Sigmoid colon (tissue), 4 donors: ENCODE measurements around the gene COPB2.

ENCODE experiments used
- POLR2A ChIP-seq, 2 donors: fragments of 450-650 bp; IDR thresholded peaks; one replicate each; pipeline ENCODE4 v1.6.1; 2016; ENCODE audit warnings: antibody characterized with exemption in 2 of 2, mild to moderate bottlenecking in 2 of 2, moderate library complexity in 2 of 2
- POLR2AphosphoS5 ChIP-seq, 4 donors: sonication (generic); formaldehyde crosslinking; IDR thresholded peaks; one replicate each; pipeline ENCODE4 v1.6.1; 2017; ENCODE audit warnings: antibody characterized with exemption in 4 of 4
- TF ChIP-seq, protein P1 (sequence below), 4 experiments: fragments of 450-650 bp in 3 of 4; fragments of 200-600 bp in 1 of 4; IDR thresholded peaks; one replicate each; pipeline ENCODE4 v1.5.1; 2016 to 2019; ENCODE audit warnings: antibody characterized with exemption in 4 of 4, mild to moderate bottlenecking in 3 of 4, moderate library complexity in 2 of 4

DNA sequence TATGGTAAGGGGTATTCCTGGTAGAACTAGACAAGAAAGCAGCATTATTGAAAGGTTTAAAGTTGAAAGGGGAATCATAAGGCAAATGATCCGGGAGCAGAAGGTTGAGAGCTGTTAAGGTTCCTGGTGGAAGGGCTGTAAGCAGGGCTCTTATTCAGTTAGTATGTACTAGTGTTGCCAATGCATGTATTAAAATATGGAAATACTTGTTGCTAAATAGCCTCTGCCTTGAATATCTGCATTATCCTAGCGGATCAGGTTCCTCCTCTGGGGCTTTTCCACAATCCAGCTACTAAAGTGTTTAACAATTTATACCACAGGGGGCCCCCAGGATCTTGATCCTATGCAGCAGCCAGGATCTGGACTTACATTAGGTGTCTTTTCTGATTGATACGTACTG is 7.3 kb upstream of the COPB2 start:
- TF ChIP-seq POLR2A (IDR thresholded peaks at IDR 0.05), result no peak
- TF ChIP-seq, protein P1, sequence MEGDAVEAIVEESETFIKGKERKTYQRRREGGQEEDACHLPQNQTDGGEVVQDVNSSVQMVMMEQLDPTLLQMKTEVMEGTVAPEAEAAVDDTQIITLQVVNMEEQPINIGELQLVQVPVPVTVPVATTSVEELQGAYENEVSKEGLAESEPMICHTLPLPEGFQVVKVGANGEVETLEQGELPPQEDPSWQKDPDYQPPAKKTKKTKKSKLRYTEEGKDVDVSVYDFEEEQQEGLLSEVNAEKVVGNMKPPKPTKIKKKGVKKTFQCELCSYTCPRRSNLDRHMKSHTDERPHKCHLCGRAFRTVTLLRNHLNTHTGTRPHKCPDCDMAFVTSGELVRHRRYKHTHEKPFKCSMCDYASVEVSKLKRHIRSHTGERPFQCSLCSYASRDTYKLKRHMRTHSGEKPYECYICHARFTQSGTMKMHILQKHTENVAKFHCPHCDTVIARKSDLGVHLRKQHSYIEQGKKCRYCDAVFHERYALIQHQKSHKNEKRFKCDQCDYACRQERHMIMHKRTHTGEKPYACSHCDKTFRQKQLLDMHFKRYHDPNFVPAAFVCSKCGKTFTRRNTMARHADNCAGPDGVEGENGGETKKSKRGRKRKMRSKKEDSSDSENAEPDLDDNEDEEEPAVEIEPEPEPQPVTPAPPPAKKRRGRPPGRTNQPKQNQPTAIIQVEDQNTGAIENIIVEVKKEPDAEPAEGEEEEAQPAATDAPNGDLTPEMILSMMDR (IDR thresholded peaks at IDR 0.05), result no peak
- TF ChIP-seq POLR2AphosphoS5 (IDR thresholded peaks at IDR 0.05), result no peak
